Neural progenitor cell (in vitro differentiated cells): Measurements from ENCODE around the gene MAFF. TPM values are rescaled to one million over a fixed set of nuclear protein-coding genes. Genes with fewer than 3 reads are reported as not detected.

ENCODE experiments used
- DNase-seq: peaks from one replicate; pipeline ENCODE4 v3.0.0-alpha.2; 2016; ENCODE audit warnings: low spot score
- H2AFZ ChIP-seq: fragments of 200-600 bp; sonication (generic); replicated peaks from 2 replicates; pipeline ENCODE4 v1.6.1; 2016; ENCODE audit warnings: antibody characterized with exemption
- H3F3A ChIP-seq: fragments of 200-600 bp; sonication (generic); 2 replicates; pipeline ENCODE4 v1.6.1; 2016; ENCODE audit warnings: antibody characterized with exemption, low read depth
- H3K27ac ChIP-seq: fragments of 200-600 bp; sonication (generic); 2 replicates; pipeline ENCODE4 v1.5.1; 2016; ENCODE audit warnings: mild to moderate bottlenecking
- H3K27me3 ChIP-seq: fragments of 200-600 bp; sonication (generic); 2 replicates; pipeline ENCODE4 v1.6.1; 2016; ENCODE audit warnings: mild to moderate bottlenecking, moderate library complexity
- H3K36me3 ChIP-seq: fragments of 200-600 bp; sonication (generic); 2 replicates; pipeline ENCODE4 v1.5.1; 2016
- H3K4me1 ChIP-seq: fragments of 200-600 bp; sonication (generic); 2 replicates; pipeline ENCODE4 v1.6.1; 2016; ENCODE audit warnings: mixed run types
- H3K4me2 ChIP-seq: fragments of 200-600 bp; sonication (generic); 2 replicates; pipeline ENCODE4 v1.6.1; 2016
- H3K4me3 ChIP-seq: fragments of 200-600 bp; sonication (generic); 2 replicates; pipeline ENCODE4 v1.5.1; 2016
- H3K79me2 ChIP-seq: fragments of 200-600 bp; sonication (generic); 2 replicates; pipeline ENCODE4 v1.6.1; 2016; ENCODE audit warnings: low read depth
- H3K9ac ChIP-seq: fragments of 200-600 bp; sonication (generic); 2 replicates; pipeline ENCODE4 v1.6.1; 2016
- H3K9me3 ChIP-seq: fragments of 200-600 bp; sonication (generic); 2 replicates; pipeline ENCODE4 v1.5.1; 2016; ENCODE audit warnings: low read depth
- H4K20me1 ChIP-seq: fragments of 200-600 bp; sonication (generic); 2 replicates; pipeline ENCODE4 v1.6.1; 2016; ENCODE audit warnings: low read depth
- H3K27ac Mint-ChIP-seq: 3 replicates; pipeline ENCODE4 v1.8.0; 2021; ENCODE audit warnings: mixed read lengths
- H3K27me3 Mint-ChIP-seq: 2 replicates; pipeline ENCODE4 v1.8.0; 2022; ENCODE audit warnings: low read depth, mild to moderate bottlenecking, inconsistent platforms, moderate library complexity, mixed read lengths; ENCODE audit not compliant: insufficient read depth
- H3K36me3 Mint-ChIP-seq: 3 replicates; pipeline ENCODE4 v1.8.0; 2021; ENCODE audit warnings: mixed read lengths
- H3K4me1 Mint-ChIP-seq: 3 replicates; pipeline ENCODE4 v1.8.0; 2021; ENCODE audit warnings: mixed read lengths
- H3K4me3 Mint-ChIP-seq: 3 replicates; pipeline ENCODE4 v1.8.0; 2021; ENCODE audit warnings: mild to moderate bottlenecking, moderate library complexity, mixed read lengths
- H3K9me3 Mint-ChIP-seq: 3 replicates; pipeline ENCODE4 v1.8.0; 2020; ENCODE audit warnings: mixed read lengths
- EZH2 ChIP-seq: fragments of 200-600 bp; sonication (generic); IDR thresholded peaks from 2 replicates; pipeline ENCODE4 v1.6.1; 2017; ENCODE audit warnings: antibody characterized with exemption, mild to moderate bottlenecking, moderate library complexity
- EZH2phosphoT487 ChIP-seq: fragments of 200-600 bp; sonication (generic); IDR thresholded peaks from 2 replicates; pipeline ENCODE4 v1.6.1; 2017; ENCODE audit warnings: antibody characterized with exemption
- total RNA-seq: library from RNA; depleted of rRNA; stranded (reverse); fragments of >200 nt; gene quantifications from 2 replicates; pipeline ENCODE4 v1.2.3, GENCODE V29; 2015; ENCODE audit warnings: low replicate concordance
- TF ChIP-seq, protein P1 (sequence below): fragments of 200-600 bp; sonication (generic); IDR thresholded peaks from 2 replicates; pipeline ENCODE4 v1.5.1; 2017; ENCODE audit warnings: antibody characterized with exemption, mild to moderate bottlenecking

The MAFF gene
- total RNA-seq, 1 donor from 2014 or later = 0.90 TPM

DNA sequence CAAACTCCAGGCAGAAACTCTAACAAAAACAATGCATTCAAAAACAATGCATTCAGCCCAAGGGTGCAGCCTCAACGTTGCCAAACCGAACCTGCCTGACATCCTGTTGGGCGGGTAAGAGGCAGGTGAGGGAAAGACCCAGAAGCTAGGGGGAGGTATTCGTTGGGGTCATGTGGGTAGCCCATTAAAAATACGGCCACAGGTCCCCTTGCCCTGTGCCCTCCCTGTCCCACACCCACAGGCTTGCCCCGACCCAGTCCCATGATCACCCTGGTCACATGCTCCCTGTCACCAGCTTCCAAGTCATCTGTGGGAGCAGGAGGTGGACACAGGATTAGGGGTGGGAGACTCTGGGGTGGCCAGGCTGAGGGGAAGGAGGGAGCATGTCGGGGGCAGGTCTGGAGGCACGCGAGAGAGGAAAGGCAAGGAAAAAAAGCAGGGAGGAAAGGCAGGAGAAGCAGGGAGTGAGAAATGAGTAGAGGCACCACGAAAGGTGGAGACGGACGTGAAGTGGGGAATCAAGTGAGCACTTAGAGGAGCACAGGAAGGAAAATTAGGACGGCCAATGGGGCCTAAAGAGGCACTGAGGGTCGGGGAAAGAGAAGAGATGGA lies 20.8 kb upstream of the MAFF start:
- Histone ChIP-seq H3K36me3 (no peaks in the 10 kb centered on the region), H3K9me3 (no peaks in the 10 kb centered on the region), H3K27me3 (no peaks in the 10 kb centered on the region), H3F3A (peaks cover 10% of the 10 kb centered on the region), H3K79me2 (peaks cover 7% of the 10 kb centered on the region), H3K9ac (peak overlapping the region; percentile 72), H3K27ac (peak overlapping the region; percentile 46), H3K4me2 (peak overlapping the region; percentile 91), H4K20me1 (no peaks in the 10 kb centered on the region), H3K4me3 (peak overlapping the region; percentile 75), H2AFZ (peak overlapping the region; percentile 4), H3K4me1 (peaks cover 21% of the 10 kb centered on the region)
- TF ChIP-seq EZH2 = no peak
- DNase-seq = no peak
- no peaks in the 10 kb centered on the region for H3K36me3 Mint-ChIP-seq
- peaks cover 6% of the 10 kb centered on the region for H3K27me3 Mint-ChIP-seq
- peak overlapping the region; percentile 94 for H3K27ac Mint-ChIP-seq
- no peaks in the 10 kb centered on the region for H3K9me3 Mint-ChIP-seq
- peak overlapping the region; percentile 92 for H3K4me3 Mint-ChIP-seq
- peaks cover 50% of the 10 kb centered on the region for H3K4me1 Mint-ChIP-seq

DNA sequence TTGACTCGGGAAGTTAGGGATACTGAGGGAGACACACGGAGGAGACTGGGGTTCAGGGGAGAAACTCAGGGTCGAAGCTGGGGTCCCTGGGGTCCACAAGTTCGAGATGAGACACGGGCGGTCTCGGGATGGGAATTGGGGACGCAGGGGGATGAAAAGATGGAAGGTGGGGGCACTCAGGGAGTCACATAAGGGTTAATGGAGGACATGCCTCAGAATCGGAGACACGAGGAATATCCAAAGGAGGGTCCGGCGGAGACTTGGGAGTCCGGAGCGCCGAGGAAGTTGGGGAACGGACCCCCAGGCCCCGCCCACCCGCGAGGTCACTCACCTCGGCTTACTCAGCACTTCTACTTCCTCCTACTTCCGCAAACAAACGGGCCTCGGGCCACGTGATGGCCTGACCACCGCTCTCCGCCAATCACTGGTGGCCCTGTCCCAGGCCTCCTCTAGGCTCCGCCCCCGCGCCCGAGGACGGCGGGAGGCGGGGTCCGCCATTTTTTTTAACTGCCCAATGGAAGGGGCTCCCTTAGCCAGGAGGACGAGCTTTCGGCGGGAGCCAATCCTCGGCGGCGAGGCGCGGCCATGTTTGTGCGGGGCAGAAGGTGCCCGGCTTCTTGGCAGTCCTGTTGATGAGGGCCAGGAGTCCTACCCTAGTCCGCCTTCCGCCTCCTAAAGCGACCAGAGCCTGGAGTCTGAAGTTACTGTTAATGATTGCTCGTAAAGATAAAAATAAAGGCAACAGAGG lies 20.2 kb upstream of the MAFF start, which contains the start of gene PLA2G6:
Gene PLA2G6, minus strand, starts transcription at position 378 of the 748 bp plus-strand sequence. CDS start 12,404 bp downstream, outside the sequence.
- H3K27me3 Mint-ChIP-seq = peaks cover 6% of the 10 kb centered on the region
- Histone ChIP-seq H3K9me3 (no peaks in the 10 kb centered on the region), H3K27ac (peak within 1 kb of the TSS; percentile 46), H3F3A (peaks cover 10% of the 10 kb centered on the region), H2AFZ (peak within 1 kb of the TSS; percentile 35), H3K4me2 (peak within 1 kb of the TSS; percentile 91), H4K20me1 (no peaks in the 10 kb centered on the region), H3K4me3 (peak within 1 kb of the TSS; percentile 75), H3K36me3 (no peaks in the 10 kb centered on the region), H3K79me2 (peaks cover 7% of the 10 kb centered on the region), H3K27me3 (no peaks in the 10 kb centered on the region), H3K9ac (peak within 1 kb of the TSS; percentile 72), H3K4me1 (peaks cover 21% of the 10 kb centered on the region)
- DNase-seq = peak; percentile 100
- peak within 1 kb of the TSS; percentile 94 for H3K27ac Mint-ChIP-seq
- no peak for TF ChIP-seq EZH2
- no peaks in the 10 kb centered on the region for H3K36me3 Mint-ChIP-seq
- H3K4me3 Mint-ChIP-seq = peak within 1 kb of the TSS; percentile 92
- no peaks in the 10 kb centered on the region for H3K9me3 Mint-ChIP-seq
- peaks cover 50% of the 10 kb centered on the region for H3K4me1 Mint-ChIP-seq

DNA sequence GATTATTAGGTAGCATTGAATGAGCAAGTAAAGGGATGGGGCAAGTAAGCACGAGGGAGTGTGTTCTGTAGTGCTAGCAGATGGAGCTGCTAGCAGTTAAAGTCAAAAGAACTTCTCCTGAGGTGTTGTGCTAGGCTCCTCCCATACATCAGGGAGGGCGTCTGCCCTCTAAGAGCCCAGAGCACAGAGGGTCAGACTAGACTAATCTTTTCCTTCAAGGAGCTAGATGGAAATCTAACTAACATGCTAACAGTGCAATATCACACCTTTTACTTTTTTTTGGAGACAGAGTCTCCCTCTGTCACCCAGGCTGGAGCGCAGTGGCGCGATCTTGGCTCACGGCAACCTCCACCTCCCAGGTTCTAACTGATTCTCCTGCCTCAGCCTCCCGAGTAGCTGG lies 17.0 kb upstream of the MAFF start:
- Histone ChIP-seq H3K9ac (no peak overlapping the region), H3K36me3 (no peaks in the 10 kb centered on the region), H3K27me3 (no peaks in the 10 kb centered on the region), H3K4me2 (no peak overlapping the region), H3K27ac (no peak overlapping the region), H3K4me1 (peaks cover 12% of the 10 kb centered on the region), H3K9me3 (no peaks in the 10 kb centered on the region), H3F3A (no peaks in the 10 kb centered on the region), H3K79me2 (peaks cover 7% of the 10 kb centered on the region), H4K20me1 (no peaks in the 10 kb centered on the region), H2AFZ (peak overlapping the region; percentile 92), H3K4me3 (no peak overlapping the region)
- no peak overlapping the region for H3K4me3 Mint-ChIP-seq
- H3K27ac Mint-ChIP-seq = peak overlapping the region; percentile 77
- no peak for TF ChIP-seq EZH2
- TF ChIP-seq EZH2phosphoT487 = no peak
- TF ChIP-seq, protein P1, sequence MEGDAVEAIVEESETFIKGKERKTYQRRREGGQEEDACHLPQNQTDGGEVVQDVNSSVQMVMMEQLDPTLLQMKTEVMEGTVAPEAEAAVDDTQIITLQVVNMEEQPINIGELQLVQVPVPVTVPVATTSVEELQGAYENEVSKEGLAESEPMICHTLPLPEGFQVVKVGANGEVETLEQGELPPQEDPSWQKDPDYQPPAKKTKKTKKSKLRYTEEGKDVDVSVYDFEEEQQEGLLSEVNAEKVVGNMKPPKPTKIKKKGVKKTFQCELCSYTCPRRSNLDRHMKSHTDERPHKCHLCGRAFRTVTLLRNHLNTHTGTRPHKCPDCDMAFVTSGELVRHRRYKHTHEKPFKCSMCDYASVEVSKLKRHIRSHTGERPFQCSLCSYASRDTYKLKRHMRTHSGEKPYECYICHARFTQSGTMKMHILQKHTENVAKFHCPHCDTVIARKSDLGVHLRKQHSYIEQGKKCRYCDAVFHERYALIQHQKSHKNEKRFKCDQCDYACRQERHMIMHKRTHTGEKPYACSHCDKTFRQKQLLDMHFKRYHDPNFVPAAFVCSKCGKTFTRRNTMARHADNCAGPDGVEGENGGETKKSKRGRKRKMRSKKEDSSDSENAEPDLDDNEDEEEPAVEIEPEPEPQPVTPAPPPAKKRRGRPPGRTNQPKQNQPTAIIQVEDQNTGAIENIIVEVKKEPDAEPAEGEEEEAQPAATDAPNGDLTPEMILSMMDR = no peak
- DNase-seq = peak; percentile 37
- H3K36me3 Mint-ChIP-seq = no peaks in the 10 kb centered on the region
- H3K27me3 Mint-ChIP-seq = peaks cover 8% of the 10 kb centered on the region
- H3K9me3 Mint-ChIP-seq = no peaks in the 10 kb centered on the region
- H3K4me1 Mint-ChIP-seq = peaks cover 33% of the 10 kb centered on the region

DNA sequence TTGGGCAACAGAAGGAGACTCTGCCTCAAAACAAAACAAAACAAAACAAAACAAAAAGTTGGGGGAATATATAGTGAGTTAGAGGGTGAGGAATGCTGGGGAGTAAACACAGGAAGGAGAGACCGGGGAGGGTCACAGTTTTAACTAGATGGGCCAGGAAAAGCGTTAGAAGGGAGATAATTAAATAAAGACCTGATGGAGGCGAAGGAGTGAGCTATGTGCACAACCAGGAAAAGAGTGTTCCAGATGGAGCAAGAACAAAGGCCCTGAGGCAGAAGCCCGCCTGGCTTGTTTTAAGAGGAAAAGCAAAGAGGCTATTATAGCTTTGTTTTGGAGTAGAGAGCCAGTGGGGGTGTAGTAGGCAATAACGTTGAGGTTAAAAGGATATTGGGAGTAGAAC lies 15.4 kb upstream of the MAFF start:
- Mint-ChIP-seq H3K27ac (no peak overlapping the region), H3K4me3 (no peak overlapping the region), H3K27me3 (peaks cover 5% of the 10 kb centered on the region), H3K4me1 (peaks cover 18% of the 10 kb centered on the region), H3K9me3 (no peaks in the 10 kb centered on the region), H3K36me3 (no peaks in the 10 kb centered on the region)
- DNase-seq = no peak
- Histone ChIP-seq H4K20me1 (no peaks in the 10 kb centered on the region), H3K27me3 (no peaks in the 10 kb centered on the region), H2AFZ (no peak overlapping the region), H3K4me1 (peaks cover 6% of the 10 kb centered on the region), H3K27ac (no peak overlapping the region), H3K4me3 (no peak overlapping the region), H3K4me2 (no peak overlapping the region), H3K9ac (no peak overlapping the region), H3K9me3 (no peaks in the 10 kb centered on the region), H3K79me2 (no peaks in the 10 kb centered on the region), H3K36me3 (no peaks in the 10 kb centered on the region), H3F3A (no peaks in the 10 kb centered on the region)
- no peak for TF ChIP-seq EZH2phosphoT487
- TF ChIP-seq, protein P1 = no peak
- TF ChIP-seq EZH2 = no peak
